Measurements from ENCODE around the gene PTPRD. TPM values are rescaled to one million over a fixed set of nuclear protein-coding genes. Genes with fewer than 3 reads are reported as not detected.

PTPRD gene
- total RNA-seq, 2 donors from 2014 or later, result 19.6 to 101 TPM

- TF ChIP-seq CTCF (IDR thresholded peaks at IDR 0.05), result no peak
Measured at GRCh38 chr9:8651070-8651845, 1961.5 kb downstream of the PTPRD start.

GRCh38 chr9:8649807-8650206 lies 1963.0 kb downstream of the PTPRD start:
- DNase-seq (ENCODE audit: low spot score), result no peak
- Histone ChIP-seq H3K27ac (no peak overlapping the region), H3K36me3 (no peaks in the 10 kb centered on the region), H3K4me3 (no peak overlapping the region), H3K27me3 (replicated peaks; ENCODE audit: insufficient read depth) (no peaks in the 10 kb centered on the region), H3K4me1 (ENCODE audit: control insufficient read depth in 1 of 2, low read depth in 2 of 2) (peaks cover 0 to 37% of the 10 kb centered on the region in 2 donors), H3K9me3 (no peaks in the 10 kb centered on the region)
- TF ChIP-seq CTCF (IDR thresholded peaks at IDR 0.05), result no peak
- ATAC-seq (ENCODE audit: insufficient number of reproducible peaks, low FRiP score, low read depth), result no peak

More at GRCh38 chr9:8651070-8651845, 1961.5 kb downstream of the PTPRD start:
- ATAC-seq (ENCODE audit: insufficient number of reproducible peaks, low FRiP score, low read depth), result no peak
- no peaks in the 10 kb centered on the region for H3K27me3 ChIP-seq (replicated peaks; ENCODE audit: insufficient read depth)
- peak overlapping the region; percentile 6 for H3K4me3 ChIP-seq
- H3K9me3 ChIP-seq, result no peaks in the 10 kb centered on the region
- peaks cover 0 to 37% of the 10 kb centered on the region in 2 donors for H3K4me1 ChIP-seq (ENCODE audit: control insufficient read depth in 1 of 2, low read depth in 2 of 2)
- no peaks in the 10 kb centered on the region for H3K36me3 ChIP-seq
- no peak for DNase-seq (ENCODE audit: low spot score)
- no peak overlapping the region for H3K27ac ChIP-seq

GRCh38 chr9:8649160-8649559 lies 1963.6 kb downstream of the PTPRD start:
- ATAC-seq (ENCODE audit: insufficient number of reproducible peaks, low FRiP score, low read depth) (no peak), DNase-seq (ENCODE audit: low spot score) (no peak)
- Histone ChIP-seq H3K9me3 (no peaks in the 10 kb centered on the region), H3K27me3 (replicated peaks; ENCODE audit: insufficient read depth) (no peaks in the 10 kb centered on the region), H3K4me1 (ENCODE audit: control insufficient read depth in 1 of 2, low read depth in 2 of 2) (peaks cover 0 to 37% of the 10 kb centered on the region in 2 donors), H3K4me3 (no peak overlapping the region), H3K27ac (no peak overlapping the region), H3K36me3 (no peaks in the 10 kb centered on the region)
- no peak for TF ChIP-seq CTCF (IDR thresholded peaks at IDR 0.05)

GRCh38 chr9:8648271-8648845 lies 1964.4 kb downstream of the PTPRD start:
- Histone ChIP-seq H3K4me3 (no peak overlapping the region), H3K9me3 (no peaks in the 10 kb centered on the region), H3K27ac (no peak overlapping the region), H3K36me3 (no peaks in the 10 kb centered on the region), H3K27me3 (replicated peaks; ENCODE audit: insufficient read depth) (no peaks in the 10 kb centered on the region), H3K4me1 (ENCODE audit: control insufficient read depth in 1 of 2, low read depth in 2 of 2) (peaks cover 0 to 35% of the 10 kb centered on the region in 2 donors)
- ATAC-seq (ENCODE audit: insufficient number of reproducible peaks, low FRiP score, low read depth), result no peak
- no peak for TF ChIP-seq CTCF (IDR thresholded peaks at IDR 0.05)
- no peak for DNase-seq (ENCODE audit: low spot score)

- DNase-seq (ENCODE audit: low spot score), result no peak
- Histone ChIP-seq H3K4me3 (no peak overlapping the region), H3K27me3 (replicated peaks; ENCODE audit: insufficient read depth) (no peaks in the 10 kb centered on the region), H3K36me3 (no peaks in the 10 kb centered on the region), H3K4me1 (ENCODE audit: control insufficient read depth in 1 of 2, low read depth in 2 of 2) (peaks cover 0 to 29% of the 10 kb centered on the region in 2 donors), H3K27ac (no peak overlapping the region), H3K9me3 (no peaks in the 10 kb centered on the region)
- ATAC-seq (ENCODE audit: insufficient number of reproducible peaks, low FRiP score, low read depth), result no peak
- TF ChIP-seq CTCF (IDR thresholded peaks at IDR 0.05), result no peak
Measured at GRCh38 chr9:8647824-8648223, 1965.0 kb downstream of the PTPRD start.
